ENCODE data around the gene SOWAHB. TPM values are rescaled to one million over a fixed set of nuclear protein-coding genes. Genes with fewer than 3 reads are reported as not detected.

SOWAHB gene
- total RNA-seq (ENCODE audit: low replicate concordance): 0.06 and 0.11 TPM in 2 replicates

GRCh38 chr4:76897536-76898384 is at the start of gene SOWAHB:
TSS of gene SOWAHB (minus strand) at chr4:76898144. CDS start at chr4:76897849, 295 bp downstream.
- H3K9me3 ChIP-seq (ENCODE audit: low read depth): no peaks in the 10 kb centered on the region
- Mint-ChIP-seq H3K27ac (no peak within 1 kb of the TSS), H3K9me3 (peaks cover 6% of the 10 kb centered on the region), H3K27me3 (ENCODE audit: insufficient read depth, low read depth) (peaks cover 30% of the 10 kb centered on the region), H3K4me1 (no peaks in the 10 kb centered on the region), H3K36me3 (no peaks in the 10 kb centered on the region), H3K4me3 (peak within 1 kb of the TSS; percentile 80)
- H3K4me2 ChIP-seq: peak within 1 kb of the TSS; percentile 92
- H3K79me2 ChIP-seq (ENCODE audit: low read depth): no peaks in the 10 kb centered on the region
- DNase-seq (ENCODE audit: low spot score): peak; percentile 66
- H3F3A ChIP-seq (ENCODE audit: low read depth): peaks cover 20% of the 10 kb centered on the region
- TF ChIP-seq EZH2 (IDR thresholded peaks at IDR 0.05): no peak
- TF ChIP-seq EZH2phosphoT487 (IDR thresholded peaks at IDR 0.05): no peak
- no peak for TF ChIP-seq CTCF (IDR thresholded peaks at IDR 0.05)
- H3K4me3 ChIP-seq: peak within 1 kb of the TSS; percentile 56
- H3K9ac ChIP-seq: no peak within 1 kb of the TSS
- peak within 1 kb of the TSS; percentile 94 for H2AFZ ChIP-seq (replicated peaks)
- no peak within 1 kb of the TSS for H3K27ac ChIP-seq
- H4K20me1 ChIP-seq (ENCODE audit: low read depth): no peaks in the 10 kb centered on the region
- no peaks in the 10 kb centered on the region for H3K36me3 ChIP-seq
- H3K27me3 ChIP-seq: peaks cover 96% of the 10 kb centered on the region
- H3K4me1 ChIP-seq: peaks cover 5% of the 10 kb centered on the region

- H3K36me3 Mint-ChIP-seq: peaks cover 18% of the 10 kb centered on the region
- peaks cover 5% of the 10 kb centered on the region for H3K27me3 Mint-ChIP-seq (ENCODE audit: insufficient read depth, low read depth)
- no peak overlapping the region for H3K4me3 ChIP-seq
- H3K27ac Mint-ChIP-seq: no peak overlapping the region
- peaks cover 21% of the 10 kb centered on the region for H3K4me1 ChIP-seq
- peak overlapping the region; percentile 96 for H3K4me3 Mint-ChIP-seq
- H3K4me1 Mint-ChIP-seq: peaks cover 22% of the 10 kb centered on the region
- H3F3A ChIP-seq (ENCODE audit: low read depth): peaks cover 32% of the 10 kb centered on the region
- peaks cover 42% of the 10 kb centered on the region for H3K79me2 ChIP-seq (ENCODE audit: low read depth)
- peaks cover 6% of the 10 kb centered on the region for H3K9me3 Mint-ChIP-seq
- peaks cover 6% of the 10 kb centered on the region for H3K27me3 ChIP-seq
- H3K4me2 ChIP-seq: no peak overlapping the region
- H2AFZ ChIP-seq (replicated peaks): no peak overlapping the region
- H3K9me3 ChIP-seq (ENCODE audit: low read depth): no peaks in the 10 kb centered on the region
- peaks cover 4% of the 10 kb centered on the region for H3K36me3 ChIP-seq
- peaks cover 23% of the 10 kb centered on the region for H4K20me1 ChIP-seq (ENCODE audit: low read depth)
- no peak overlapping the region for H3K27ac ChIP-seq
- no peak for DNase-seq (ENCODE audit: low spot score)
- TF ChIP-seq EZH2 (IDR thresholded peaks at IDR 0.05) (peak; percentile 5), CTCF (IDR thresholded peaks at IDR 0.05) (no peak), EZH2phosphoT487 (IDR thresholded peaks at IDR 0.05) (no peak)
- H3K9ac ChIP-seq: no peak overlapping the region
Measured at GRCh38 chr4:76947369-76947768, 49.4 kb upstream of the SOWAHB start.

GRCh38 chr4:76943790-76944189 is 45.8 kb upstream of the SOWAHB start:
- Mint-ChIP-seq H3K4me1 (peaks cover 11% of the 10 kb centered on the region), H3K9me3 (peaks cover 9% of the 10 kb centered on the region), H3K27me3 (ENCODE audit: insufficient read depth, low read depth) (no peaks in the 10 kb centered on the region), H3K4me3 (no peak overlapping the region), H3K27ac (no peak overlapping the region), H3K36me3 (peaks cover 21% of the 10 kb centered on the region)
- H3K4me1 ChIP-seq: peaks cover 9% of the 10 kb centered on the region
- no peaks in the 10 kb centered on the region for H3K9me3 ChIP-seq (ENCODE audit: low read depth)
- peaks cover 6% of the 10 kb centered on the region for H3K27me3 ChIP-seq
- no peak overlapping the region for H2AFZ ChIP-seq (replicated peaks)
- no peak for TF ChIP-seq EZH2 (IDR thresholded peaks at IDR 0.05)
- TF ChIP-seq EZH2phosphoT487 (IDR thresholded peaks at IDR 0.05): no peak
- no peak for TF ChIP-seq CTCF (IDR thresholded peaks at IDR 0.05)
- peaks cover 7% of the 10 kb centered on the region for H4K20me1 ChIP-seq (ENCODE audit: low read depth)
- peaks cover 4% of the 10 kb centered on the region for H3K36me3 ChIP-seq
- no peak overlapping the region for H3K4me3 ChIP-seq
- H3K27ac ChIP-seq: no peak overlapping the region
- no peak overlapping the region for H3K9ac ChIP-seq
- no peak for DNase-seq (ENCODE audit: low spot score)
- H3F3A ChIP-seq (ENCODE audit: low read depth): peaks cover 6% of the 10 kb centered on the region
- H3K4me2 ChIP-seq: no peak overlapping the region
- H3K79me2 ChIP-seq (ENCODE audit: low read depth): peaks cover 17% of the 10 kb centered on the region
